ENCODE results near the gene EIF2B5.

EIF2B5 gene

GRCh38 chr3:184178521-184179138 lies 43.5 kb downstream of the EIF2B5 start:
- H3K4me3 ChIP-seq (ENCODE audit: low read depth in 1 of 2, low read length in 2 of 2), result no peak overlapping the region
- H3K36me3 ChIP-seq (ENCODE audit: insufficient read depth, low read length), result peaks cover 77% of the 10 kb centered on the region
- H3K4me1 ChIP-seq (ENCODE audit: insufficient read depth, low read length), result peaks cover 34% of the 10 kb centered on the region
- no peaks in the 10 kb centered on the region for H3K27me3 ChIP-seq (ENCODE audit: insufficient read depth, low read length, poor library complexity)
- no peaks in the 10 kb centered on the region for H3K9me3 ChIP-seq (ENCODE audit: insufficient read depth, low read length, severe bottlenecking)
- peaks cover 7% of the 10 kb centered on the region for H4K20me1 ChIP-seq (ENCODE audit: insufficient read depth, low read length)
- ATAC-seq (ENCODE audit: insufficient read depth, low read depth) (no peak), DNase-seq (no peak)
- peaks cover 45% of the 10 kb centered on the region for H3K79me2 ChIP-seq (ENCODE audit: insufficient read depth, low read length)
- no peak overlapping the region for H3K4me2 ChIP-seq (ENCODE audit: insufficient read depth, low read length)
- no peak overlapping the region for H3K9ac ChIP-seq (ENCODE audit: low read depth, low read length)
- TF ChIP-seq CTCF (IDR thresholded peaks at IDR 0.05; ENCODE audit: borderline replicate concordance, extremely low read depth, low read length, poor library complexity, severe bottlenecking), result no peak
- no peak for TF ChIP-seq EZH2 (IDR thresholded peaks at IDR 0.05; ENCODE audit: borderline replicate concordance, low read depth, low read length, severe bottlenecking)
- H2AFZ ChIP-seq (ENCODE audit: low read depth, low read length), result no peak overlapping the region
- H3K27ac ChIP-seq (ENCODE audit: low read length), result no peak overlapping the region

- Histone ChIP-seq H3K9ac (ENCODE audit: low read depth, low read length) (no peak overlapping the region), H3K36me3 (ENCODE audit: insufficient read depth, low read length) (peaks cover 82% of the 10 kb centered on the region), H3K27me3 (ENCODE audit: insufficient read depth, low read length, poor library complexity) (no peaks in the 10 kb centered on the region), H2AFZ (ENCODE audit: low read depth, low read length) (no peak overlapping the region), H3K4me3 (ENCODE audit: low read depth in 1 of 2, low read length in 2 of 2) (no peak overlapping the region), H3K9me3 (ENCODE audit: insufficient read depth, low read length, severe bottlenecking) (no peaks in the 10 kb centered on the region), H3K4me1 (ENCODE audit: insufficient read depth, low read length) (peaks cover 32% of the 10 kb centered on the region), H3K27ac (ENCODE audit: low read length) (no peak overlapping the region), H4K20me1 (ENCODE audit: insufficient read depth, low read length) (peaks cover 7% of the 10 kb centered on the region), H3K4me2 (ENCODE audit: insufficient read depth, low read length) (no peak overlapping the region), H3K79me2 (ENCODE audit: insufficient read depth, low read length) (peaks cover 40% of the 10 kb centered on the region)
- DNase-seq (no peak), ATAC-seq (ENCODE audit: insufficient read depth, low read depth) (no peak)
- no peak for TF ChIP-seq CTCF (IDR thresholded peaks at IDR 0.05; ENCODE audit: borderline replicate concordance, extremely low read depth, low read length, poor library complexity, severe bottlenecking)
- TF ChIP-seq EZH2 (IDR thresholded peaks at IDR 0.05; ENCODE audit: borderline replicate concordance, low read depth, low read length, severe bottlenecking), result no peak
Observed at GRCh38 chr3:184180165-184180564, 45.0 kb downstream of the EIF2B5 start.

GRCh38 chr3:184181596-184181995 lies 46.4 kb downstream of the EIF2B5 start:
- Histone ChIP-seq H3K27ac (ENCODE audit: low read length) (no peak overlapping the region), H3K4me3 (ENCODE audit: low read depth in 1 of 2, low read length in 2 of 2) (no peak overlapping the region), H4K20me1 (ENCODE audit: insufficient read depth, low read length) (peaks cover 12% of the 10 kb centered on the region), H3K9me3 (ENCODE audit: insufficient read depth, low read length, severe bottlenecking) (no peaks in the 10 kb centered on the region), H3K4me2 (ENCODE audit: insufficient read depth, low read length) (no peak overlapping the region), H3K79me2 (ENCODE audit: insufficient read depth, low read length) (peaks cover 32% of the 10 kb centered on the region), H2AFZ (ENCODE audit: low read depth, low read length) (no peak overlapping the region), H3K27me3 (ENCODE audit: insufficient read depth, low read length, poor library complexity) (no peaks in the 10 kb centered on the region), H3K36me3 (ENCODE audit: insufficient read depth, low read length) (peaks cover 79% of the 10 kb centered on the region), H3K9ac (ENCODE audit: low read depth, low read length) (no peak overlapping the region), H3K4me1 (ENCODE audit: insufficient read depth, low read length) (peaks cover 26% of the 10 kb centered on the region)
- no peak for DNase-seq
- TF ChIP-seq EZH2 (IDR thresholded peaks at IDR 0.05; ENCODE audit: borderline replicate concordance, low read depth, low read length, severe bottlenecking), result no peak
- no peak for TF ChIP-seq CTCF (IDR thresholded peaks at IDR 0.05; ENCODE audit: borderline replicate concordance, extremely low read depth, low read length, poor library complexity, severe bottlenecking)
- no peak for ATAC-seq (ENCODE audit: insufficient read depth, low read depth)

Data from DND-41 (cell line).